ENCODE data around the gene MEIOB.

DNA sequence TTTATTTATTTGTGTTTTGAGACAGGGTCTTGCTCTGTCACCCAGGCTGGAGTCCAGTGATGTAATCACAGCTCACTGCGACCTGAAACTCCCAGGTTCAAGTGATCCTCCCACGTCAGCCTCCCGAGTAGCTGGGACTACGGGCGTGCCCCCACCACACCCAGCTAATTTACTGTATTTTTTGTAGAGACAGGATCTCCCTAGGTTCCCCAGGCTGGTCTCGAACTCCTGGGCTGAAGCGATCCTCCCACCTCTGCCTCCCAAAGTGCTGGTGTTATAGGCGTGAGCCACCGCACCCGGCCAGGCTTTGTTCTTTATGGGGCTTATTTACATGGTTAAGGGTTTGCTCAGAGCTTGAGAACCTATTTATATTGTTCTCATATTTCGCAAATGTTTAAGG is 5.8 kb upstream of the MEIOB start:
- TF ChIP-seq, protein P1, sequence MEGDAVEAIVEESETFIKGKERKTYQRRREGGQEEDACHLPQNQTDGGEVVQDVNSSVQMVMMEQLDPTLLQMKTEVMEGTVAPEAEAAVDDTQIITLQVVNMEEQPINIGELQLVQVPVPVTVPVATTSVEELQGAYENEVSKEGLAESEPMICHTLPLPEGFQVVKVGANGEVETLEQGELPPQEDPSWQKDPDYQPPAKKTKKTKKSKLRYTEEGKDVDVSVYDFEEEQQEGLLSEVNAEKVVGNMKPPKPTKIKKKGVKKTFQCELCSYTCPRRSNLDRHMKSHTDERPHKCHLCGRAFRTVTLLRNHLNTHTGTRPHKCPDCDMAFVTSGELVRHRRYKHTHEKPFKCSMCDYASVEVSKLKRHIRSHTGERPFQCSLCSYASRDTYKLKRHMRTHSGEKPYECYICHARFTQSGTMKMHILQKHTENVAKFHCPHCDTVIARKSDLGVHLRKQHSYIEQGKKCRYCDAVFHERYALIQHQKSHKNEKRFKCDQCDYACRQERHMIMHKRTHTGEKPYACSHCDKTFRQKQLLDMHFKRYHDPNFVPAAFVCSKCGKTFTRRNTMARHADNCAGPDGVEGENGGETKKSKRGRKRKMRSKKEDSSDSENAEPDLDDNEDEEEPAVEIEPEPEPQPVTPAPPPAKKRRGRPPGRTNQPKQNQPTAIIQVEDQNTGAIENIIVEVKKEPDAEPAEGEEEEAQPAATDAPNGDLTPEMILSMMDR (IDR thresholded peaks at IDR 0.05), result no peak
- TF ChIP-seq EZH2 (IDR thresholded peaks at IDR 0.05), result no peak
- TF ChIP-seq EZH2phosphoT487 (IDR thresholded peaks at IDR 0.05), result no peak
